BLaER1 (cell line): Measurements from ENCODE around the gene PRKN.

Source experiments
- H3K27ac ChIP-seq: shearing (Covaris generic); formaldehyde crosslinking; 2 replicates; pipeline ENCODE4 v1.8.1; 2022
- H3K27me3 ChIP-seq: shearing (Covaris generic); formaldehyde crosslinking; 2 replicates; pipeline ENCODE4 v1.8.1; 2022
- H3K36me3 ChIP-seq: shearing (Covaris generic); formaldehyde crosslinking; 2 replicates; pipeline ENCODE4 v1.8.1; 2022
- H3K4me1 ChIP-seq: shearing (Covaris generic); formaldehyde crosslinking; 2 replicates; pipeline ENCODE4 v1.8.1; 2022
- H3K4me2 ChIP-seq: shearing (Covaris generic); formaldehyde crosslinking; 2 replicates; pipeline ENCODE4 v1.8.1; 2022
- H3K4me3 ChIP-seq: shearing (Covaris generic); formaldehyde crosslinking; 2 replicates; pipeline ENCODE4 v1.8.1; 2022
- H3K9ac ChIP-seq: shearing (Covaris generic); formaldehyde crosslinking; 2 replicates; pipeline ENCODE4 v1.8.1; 2022
- H3K9me3 ChIP-seq: shearing (Covaris generic); formaldehyde crosslinking; 2 replicates; pipeline ENCODE4 v1.8.1; 2022
- H4K20me1 ChIP-seq: shearing (Covaris generic); formaldehyde crosslinking; 2 replicates; pipeline ENCODE4 v1.8.1; 2022
- Cebpa-rat ChIP-seq: shearing (Covaris generic); IDR thresholded peaks from 2 replicates; pipeline ENCODE4 v1.8.1; 2022

PRKN gene

DNA sequence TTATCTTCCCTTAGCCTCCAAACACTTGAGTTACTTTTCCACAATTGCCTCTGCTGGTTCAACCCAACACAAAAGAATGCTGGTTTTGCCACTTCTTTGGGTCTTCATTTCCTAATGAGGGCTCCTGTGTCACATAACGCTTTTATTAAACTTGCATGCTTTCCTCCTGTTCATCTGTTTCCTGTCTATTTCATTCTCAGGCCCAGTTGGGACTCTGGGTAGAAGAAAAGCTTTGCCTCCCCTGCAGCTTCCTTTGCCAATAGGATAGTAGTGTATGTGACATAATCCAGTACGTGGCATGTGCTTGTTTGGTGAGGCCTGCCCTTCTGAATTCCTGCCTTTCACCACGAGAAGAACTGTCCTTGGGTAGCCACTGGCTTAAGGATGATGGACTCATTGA lies 924.4 kb downstream of the PRKN start:
- Histone ChIP-seq H3K9me3 (no peaks in the 10 kb centered on the region; the same call in 1 of the 2 replicates), H3K4me1 (no peaks in the 10 kb centered on the region), H3K9ac (no peak overlapping the region), H3K27ac (no peak overlapping the region), H3K4me3 (no peak overlapping the region), H3K4me2 (no peak overlapping the region), H3K36me3 (no peaks in the 10 kb centered on the region), H4K20me1 (no peaks in the 10 kb centered on the region), H3K27me3 (no peaks in the 10 kb centered on the region)
- no peak for TF ChIP-seq Cebpa-rat

DNA sequence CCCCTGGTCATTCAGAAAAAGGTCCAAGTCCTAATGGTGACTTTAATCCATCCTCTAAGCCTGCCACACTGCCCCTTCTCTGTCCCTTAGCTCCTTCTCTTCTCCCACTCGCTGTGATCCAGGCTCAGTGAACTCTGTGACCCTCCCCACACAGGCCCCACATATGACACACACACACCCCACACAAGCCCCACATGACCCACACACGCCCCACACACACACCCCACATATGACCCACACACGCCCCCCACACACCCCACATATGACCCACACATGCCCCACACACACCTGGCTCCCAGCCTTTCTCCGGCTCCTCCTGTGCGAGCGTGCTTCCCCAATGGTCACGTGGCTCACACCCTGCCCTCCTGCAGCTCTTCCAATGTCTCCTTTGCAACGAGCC lies 925.3 kb downstream of the PRKN start:
- Histone ChIP-seq H3K9me3 (no peaks in the 10 kb centered on the region; the same call in 1 of the 2 replicates), H3K4me3 (no peak overlapping the region), H3K27me3 (no peaks in the 10 kb centered on the region), H3K27ac (no peak overlapping the region), H4K20me1 (no peaks in the 10 kb centered on the region), H3K4me1 (no peaks in the 10 kb centered on the region), H3K9ac (no peak overlapping the region), H3K4me2 (no peak overlapping the region), H3K36me3 (no peaks in the 10 kb centered on the region)
- no peak for TF ChIP-seq Cebpa-rat

DNA sequence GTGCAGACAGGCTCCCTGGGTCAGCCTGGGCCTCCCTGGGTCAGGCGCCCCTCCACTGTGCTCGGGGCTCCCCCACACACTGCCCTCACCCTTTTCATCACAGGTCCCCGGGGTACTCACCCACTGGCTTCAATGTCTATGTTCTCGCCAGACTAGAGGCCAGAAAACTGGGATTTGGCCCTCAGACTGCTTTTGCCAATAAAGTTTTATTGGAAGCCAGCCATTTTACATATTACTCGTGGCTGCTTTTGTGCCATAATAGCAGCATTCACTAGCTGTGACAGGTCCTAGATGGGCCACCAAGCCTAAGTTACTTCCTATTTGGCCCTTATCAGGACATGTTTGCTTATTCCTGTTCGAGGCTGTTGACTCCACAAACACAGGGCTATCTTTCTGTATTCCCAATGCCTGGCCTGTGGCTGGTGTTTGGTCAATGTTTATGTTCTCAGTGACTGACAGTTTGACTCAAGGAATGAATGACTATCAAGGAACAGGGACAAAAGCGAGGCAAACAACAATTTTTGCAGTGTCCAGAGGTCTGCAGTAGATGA lies 928.6 kb downstream of the PRKN start:
- TF ChIP-seq Cebpa-rat = no peak
- Histone ChIP-seq H3K4me3 (no peak overlapping the region), H3K4me1 (no peaks in the 10 kb centered on the region), H3K4me2 (no peak overlapping the region), H3K27ac (no peak overlapping the region), H3K27me3 (no peaks in the 10 kb centered on the region), H3K9ac (no peak overlapping the region), H4K20me1 (no peaks in the 10 kb centered on the region), H3K9me3 (no peaks in the 10 kb centered on the region; the same call in 1 of the 2 replicates), H3K36me3 (no peaks in the 10 kb centered on the region)

DNA sequence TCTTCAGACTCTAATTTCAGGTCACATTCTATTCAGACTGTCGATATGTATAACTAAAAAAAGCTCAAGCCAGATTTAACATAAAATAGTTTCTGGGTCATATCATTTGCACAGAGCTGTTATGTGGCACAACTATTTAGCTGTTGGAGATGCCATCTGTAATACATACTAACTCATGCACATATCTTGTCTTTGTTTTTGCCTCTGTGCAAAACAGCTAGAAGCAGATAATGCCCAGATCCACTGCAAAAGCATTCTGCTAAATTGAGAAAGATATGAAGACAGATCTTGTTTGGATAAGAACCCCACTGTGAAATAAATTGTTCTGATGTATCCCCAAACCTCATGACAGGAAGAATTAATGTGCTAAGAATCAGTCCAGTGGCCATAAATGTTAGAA lies 930.9 kb downstream of the PRKN start:
- Histone ChIP-seq H3K4me1 (no peaks in the 10 kb centered on the region), H3K27me3 (no peaks in the 10 kb centered on the region), H4K20me1 (no peaks in the 10 kb centered on the region), H3K9me3 (no peaks in the 10 kb centered on the region; the same call in 1 of the 2 replicates), H3K27ac (no peak overlapping the region), H3K4me3 (no peak overlapping the region), H3K4me2 (no peak overlapping the region), H3K36me3 (no peaks in the 10 kb centered on the region), H3K9ac (no peak overlapping the region)
- no peak for TF ChIP-seq Cebpa-rat

- Histone ChIP-seq H4K20me1 (no peaks in the 10 kb centered on the region), H3K4me3 (no peak overlapping the region), H3K4me1 (no peaks in the 10 kb centered on the region), H3K36me3 (no peaks in the 10 kb centered on the region), H3K4me2 (no peak overlapping the region), H3K9me3 (no peaks in the 10 kb centered on the region), H3K9ac (no peak overlapping the region), H3K27me3 (no peaks in the 10 kb centered on the region), H3K27ac (no peak overlapping the region)
- TF ChIP-seq Cebpa-rat = no peak
These were observed 934.6 kb downstream of the PRKN start for GRCh38 chr6:161792851-161793493.

- Histone ChIP-seq H3K27me3 (no peaks in the 10 kb centered on the region), H3K9ac (no peak overlapping the region), H3K4me3 (no peak overlapping the region), H3K27ac (no peak overlapping the region), H4K20me1 (no peaks in the 10 kb centered on the region), H3K36me3 (no peaks in the 10 kb centered on the region), H3K4me1 (no peaks in the 10 kb centered on the region), H3K4me2 (no peak overlapping the region), H3K9me3 (no peaks in the 10 kb centered on the region)
- no peak for TF ChIP-seq Cebpa-rat
These were observed 939.0 kb downstream of the PRKN start for GRCh38 chr6:161788531-161788930.

DNA sequence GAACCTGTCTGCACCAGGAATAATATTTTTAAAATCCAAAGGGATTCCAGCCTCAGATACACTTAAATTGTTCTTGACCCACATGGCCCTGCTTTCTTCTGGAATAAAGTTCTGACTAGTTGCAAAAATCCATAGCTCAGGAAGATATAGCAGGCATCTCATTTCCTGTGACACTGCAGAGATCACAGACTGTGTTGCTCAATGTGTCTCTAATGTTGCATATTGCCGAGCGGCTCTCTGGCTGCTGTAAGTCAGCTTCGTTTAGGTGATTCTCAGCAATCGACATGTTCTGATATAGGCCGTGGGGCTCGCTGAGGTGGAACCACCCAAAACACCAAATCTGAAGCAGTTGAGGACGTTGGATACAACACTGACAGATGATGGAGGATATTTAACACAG lies 955.4 kb downstream of the PRKN start:
- Histone ChIP-seq H3K36me3 (no peaks in the 10 kb centered on the region), H3K9ac (no peak overlapping the region), H3K4me3 (no peak overlapping the region), H3K9me3 (0 out of 2 replicates have a peak, but pooled peaks cover 3% of the 10 kb centered on the region), H3K4me1 (no peaks in the 10 kb centered on the region), H4K20me1 (no peaks in the 10 kb centered on the region), H3K4me2 (no peak overlapping the region), H3K27me3 (no peaks in the 10 kb centered on the region), H3K27ac (no peak overlapping the region)
- no peak for TF ChIP-seq Cebpa-rat

DNA sequence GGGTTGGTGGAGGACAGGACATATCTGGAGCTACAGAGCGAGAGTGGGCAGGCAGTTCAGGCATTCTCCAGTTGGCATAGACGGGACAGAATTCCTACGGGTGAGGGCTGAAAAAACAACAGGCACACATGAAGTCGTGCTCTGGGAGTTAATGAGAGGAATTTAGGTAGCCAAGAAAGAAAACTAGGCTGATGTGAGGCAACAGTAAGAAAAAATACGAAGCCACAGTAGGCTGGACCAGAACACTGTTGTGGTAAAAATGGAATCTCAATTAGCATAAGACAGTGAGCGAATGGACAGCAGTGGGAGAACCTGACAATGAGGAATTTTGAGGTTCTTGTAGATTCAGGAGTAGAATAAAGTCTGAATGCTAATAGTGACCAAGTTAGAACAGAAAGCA lies 965.6 kb downstream of the PRKN start:
- H3K27me3 ChIP-seq = no peaks in the 10 kb centered on the region
- H3K9me3 ChIP-seq = 0 out of 2 replicates have a peak, but pooled peaks cover 5% of the 10 kb centered on the region
- no peaks in the 10 kb centered on the region for H3K36me3 ChIP-seq
- H3K4me2 ChIP-seq = no peak overlapping the region
- no peaks in the 10 kb centered on the region for H4K20me1 ChIP-seq
- TF ChIP-seq Cebpa-rat = no peak
- H3K4me3 ChIP-seq = no peak overlapping the region
- H3K4me1 ChIP-seq = no peaks in the 10 kb centered on the region
- no peak overlapping the region for H3K9ac ChIP-seq
- H3K27ac ChIP-seq = no peak overlapping the region

- no peak for TF ChIP-seq Cebpa-rat
- no peak overlapping the region for H3K4me3 ChIP-seq
These were observed 972.5 kb downstream of the PRKN start for GRCh38 chr6:161755080-161755479.

GRCh38 chr6:161750686-161751085 lies 976.9 kb downstream of the PRKN start:
- Histone ChIP-seq H3K4me3 (no peak overlapping the region), H3K27me3 (no peaks in the 10 kb centered on the region), H3K27ac (no peak overlapping the region), H4K20me1 (no peaks in the 10 kb centered on the region), H3K4me2 (no peak overlapping the region), H3K9ac (no peak overlapping the region), H3K36me3 (no peaks in the 10 kb centered on the region), H3K4me1 (no peaks in the 10 kb centered on the region), H3K9me3 (no peaks in the 10 kb centered on the region)
- no peak for TF ChIP-seq Cebpa-rat

More at GRCh38 chr6:161755080-161755479, 972.5 kb downstream of the PRKN start:
- no peaks in the 10 kb centered on the region for H3K27me3 ChIP-seq
- no peaks in the 10 kb centered on the region for H3K9me3 ChIP-seq
- no peaks in the 10 kb centered on the region for H3K36me3 ChIP-seq
- no peak overlapping the region for H3K9ac ChIP-seq
- no peak overlapping the region for H3K27ac ChIP-seq
- no peaks in the 10 kb centered on the region for H3K4me1 ChIP-seq
- no peak overlapping the region for H3K4me2 ChIP-seq
- H4K20me1 ChIP-seq = no peaks in the 10 kb centered on the region
